Occipital lobe (tissue), 2 donors: Measurements from ENCODE around the gene PHF21B. TPM values are rescaled to one million over a fixed set of nuclear protein-coding genes. Genes with fewer than 3 reads are reported as not detected.
"Not testable (repeated sequence)": the region's sequence is repeated elsewhere in the genome, so short reads cannot be mapped to it uniquely, and the experiment has no call there.

ENCODE experiments used
- DNase-seq: peaks from one replicate; lab custom pipeline; 2025; lab: John Stamatoyannopoulos, UW
- total RNA-seq: library from RNA; depleted of rRNA; stranded (reverse); fragments of >200 nt; gene quantifications from one replicate; pipeline ENCODE4 v1.2.3, GENCODE V29; 2014

Gene PHF21B
- total RNA-seq, 1 donor from 2014 or later = 8.1 TPM

GRCh38 chr22:44962741-44963454 lies 46.9 kb downstream of the PHF21B start:
- no peak for DNase-seq

GRCh38 chr22:44961682-44962081 lies 48.1 kb downstream of the PHF21B start:
- not testable (repeated sequence) for DNase-seq

GRCh38 chr22:44956840-44957767 lies 52.7 kb downstream of the PHF21B start:
- no peak for DNase-seq

- no peak for DNase-seq
Measured at GRCh38 chr22:44955102-44955501, 54.7 kb downstream of the PHF21B start.

- no peak for DNase-seq
Measured at GRCh38 chr22:44954149-44954548, 55.7 kb downstream of the PHF21B start.

- no peak for DNase-seq
Measured at GRCh38 chr22:44952863-44953746, 56.7 kb downstream of the PHF21B start.

- no peak for DNase-seq
Measured at GRCh38 chr22:44951510-44951816, 58.3 kb downstream of the PHF21B start.

- no peak for DNase-seq
Measured at GRCh38 chr22:44950806-44951509, 58.8 kb downstream of the PHF21B start.

GRCh38 chr22:44947846-44948245 lies 62.0 kb downstream of the PHF21B start:
- DNase-seq = no peak

GRCh38 chr22:44947049-44947448 lies 62.8 kb downstream of the PHF21B start:
- DNase-seq = peak; percentile 44

GRCh38 chr22:44944883-44945601 lies 64.8 kb downstream of the PHF21B start:
- DNase-seq = no peak

GRCh38 chr22:44943701-44944324 lies 66.0 kb downstream of the PHF21B start:
- no peak for DNase-seq

GRCh38 chr22:44942979-44943700 lies 66.7 kb downstream of the PHF21B start:
- DNase-seq = no peak

- no peak for DNase-seq
Measured at GRCh38 chr22:44942056-44942455, 67.7 kb downstream of the PHF21B start.

GRCh38 chr22:44941207-44941606 lies 68.6 kb downstream of the PHF21B start:
- DNase-seq = no peak

GRCh38 chr22:44940130-44940529 lies 69.7 kb downstream of the PHF21B start:
- DNase-seq = no peak

GRCh38 chr22:44939451-44939850 lies 70.4 kb downstream of the PHF21B start:
- no peak for DNase-seq

GRCh38 chr22:44938886-44939285 lies 70.9 kb downstream of the PHF21B start:
- DNase-seq = no peak

- DNase-seq = no peak
Measured at GRCh38 chr22:44937216-44937615, 72.6 kb downstream of the PHF21B start.
